Astrocyte of the spinal cord (primary cell): ENCODE data around the gene MAGI2.
A peak's percentile ranks its signal among the peaks of the same experiment; 100 is the strongest.

ENCODE experiments used
- DNase-seq: peaks from one replicate; pipeline ENCODE4 v3.0.0; 2011; ENCODE audit warnings: low read depth, low spot score
- H3K4me3 ChIP-seq: 2 replicates; pipeline ENCODE4 v1.5.1; 2011; ENCODE audit warnings: low read depth, mild to moderate bottlenecking, low read length, moderate library complexity
- in situ Hi-C: cut with HindIII; loops from 2 replicates; pipeline ENCODE4 v1.10.0; 2017; ENCODE audit warnings: low sequenced_read_pairs
- TF ChIP-seq, protein P1 (sequence below): IDR thresholded peaks from 2 replicates; pipeline ENCODE4 v1.5.1; 2012; ENCODE audit warnings: low read depth, mild to moderate bottlenecking, low read length, inconsistent platforms

Gene MAGI2

DNA sequence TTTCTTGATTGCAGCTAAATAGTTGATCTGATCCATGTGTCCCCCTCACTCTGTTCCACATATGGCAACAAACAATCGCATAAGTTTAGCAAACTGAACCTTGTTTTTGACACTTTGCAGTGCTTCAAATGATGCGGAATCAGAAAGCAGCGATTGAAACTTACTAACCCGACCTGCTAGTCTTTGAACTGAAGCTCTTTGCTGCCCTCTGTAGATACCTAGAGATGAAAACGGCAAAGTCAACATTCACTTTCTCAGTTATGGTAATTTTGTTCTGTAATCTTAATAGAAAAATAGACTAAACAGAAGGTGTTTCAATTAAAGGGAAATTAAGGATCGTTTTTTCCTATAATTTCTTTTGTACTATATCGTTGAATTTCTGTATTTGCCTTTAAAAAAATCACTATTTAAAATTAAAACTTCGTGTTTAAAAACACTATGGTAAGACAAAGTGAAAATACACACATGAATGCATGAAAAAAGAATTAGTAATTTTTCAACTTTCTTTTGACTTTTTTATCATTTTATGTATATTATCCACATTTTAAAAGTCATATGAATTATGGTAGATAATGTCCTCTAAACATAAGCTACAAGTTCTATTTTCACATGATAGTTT is 276.5 kb downstream of the MAGI2 start:
- TF ChIP-seq, protein P1, sequence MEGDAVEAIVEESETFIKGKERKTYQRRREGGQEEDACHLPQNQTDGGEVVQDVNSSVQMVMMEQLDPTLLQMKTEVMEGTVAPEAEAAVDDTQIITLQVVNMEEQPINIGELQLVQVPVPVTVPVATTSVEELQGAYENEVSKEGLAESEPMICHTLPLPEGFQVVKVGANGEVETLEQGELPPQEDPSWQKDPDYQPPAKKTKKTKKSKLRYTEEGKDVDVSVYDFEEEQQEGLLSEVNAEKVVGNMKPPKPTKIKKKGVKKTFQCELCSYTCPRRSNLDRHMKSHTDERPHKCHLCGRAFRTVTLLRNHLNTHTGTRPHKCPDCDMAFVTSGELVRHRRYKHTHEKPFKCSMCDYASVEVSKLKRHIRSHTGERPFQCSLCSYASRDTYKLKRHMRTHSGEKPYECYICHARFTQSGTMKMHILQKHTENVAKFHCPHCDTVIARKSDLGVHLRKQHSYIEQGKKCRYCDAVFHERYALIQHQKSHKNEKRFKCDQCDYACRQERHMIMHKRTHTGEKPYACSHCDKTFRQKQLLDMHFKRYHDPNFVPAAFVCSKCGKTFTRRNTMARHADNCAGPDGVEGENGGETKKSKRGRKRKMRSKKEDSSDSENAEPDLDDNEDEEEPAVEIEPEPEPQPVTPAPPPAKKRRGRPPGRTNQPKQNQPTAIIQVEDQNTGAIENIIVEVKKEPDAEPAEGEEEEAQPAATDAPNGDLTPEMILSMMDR: peak; percentile 68
- in situ Hi-C loops: no loop called here
- peak; percentile 56 for DNase-seq
- H3K4me3 ChIP-seq: no peak overlapping the region

DNA sequence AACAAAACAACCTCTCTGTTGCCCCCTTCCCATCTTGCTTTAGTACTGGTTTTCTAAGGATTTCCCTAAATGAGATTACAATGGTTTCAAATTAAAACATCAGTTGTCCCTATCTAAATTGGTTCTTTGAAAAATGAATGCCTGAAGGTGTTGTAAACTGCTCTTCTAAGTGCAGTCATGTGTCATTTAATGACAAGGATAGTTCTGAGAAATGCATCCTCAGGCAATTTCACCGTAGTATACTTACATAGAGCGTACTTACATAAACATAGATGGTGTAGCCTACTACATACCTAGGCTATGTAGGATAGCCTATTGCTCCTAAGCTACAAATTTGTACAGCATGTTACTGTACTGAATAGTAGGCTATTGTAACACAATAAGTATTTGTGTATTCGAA is 278.1 kb downstream of the MAGI2 start:
- no peak overlapping the region for H3K4me3 ChIP-seq
- DNase-seq: no peak
- TF ChIP-seq, protein P1: no peak
- in situ Hi-C loops: no loop called here

DNA sequence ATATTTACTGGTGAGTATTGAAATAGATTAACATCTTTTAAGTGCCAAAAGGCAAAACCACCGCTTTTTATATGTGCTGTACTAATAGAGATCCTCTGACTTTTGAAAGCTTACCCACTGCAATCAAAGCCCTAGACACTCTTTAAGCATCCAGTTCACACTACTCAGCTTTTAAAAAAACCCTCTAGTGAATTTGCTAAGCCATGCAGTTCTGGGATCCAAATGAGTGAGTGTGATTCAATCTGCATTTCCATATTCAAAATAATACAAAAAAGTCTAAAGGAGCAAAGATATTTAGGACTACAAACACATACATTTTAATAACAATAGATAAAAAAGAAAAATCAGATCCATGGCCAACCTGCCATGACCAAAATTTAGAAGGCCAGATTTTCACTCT is 288.2 kb downstream of the MAGI2 start:
- TF ChIP-seq, protein P1: no peak
- in situ Hi-C loops: no loop called here

DNA sequence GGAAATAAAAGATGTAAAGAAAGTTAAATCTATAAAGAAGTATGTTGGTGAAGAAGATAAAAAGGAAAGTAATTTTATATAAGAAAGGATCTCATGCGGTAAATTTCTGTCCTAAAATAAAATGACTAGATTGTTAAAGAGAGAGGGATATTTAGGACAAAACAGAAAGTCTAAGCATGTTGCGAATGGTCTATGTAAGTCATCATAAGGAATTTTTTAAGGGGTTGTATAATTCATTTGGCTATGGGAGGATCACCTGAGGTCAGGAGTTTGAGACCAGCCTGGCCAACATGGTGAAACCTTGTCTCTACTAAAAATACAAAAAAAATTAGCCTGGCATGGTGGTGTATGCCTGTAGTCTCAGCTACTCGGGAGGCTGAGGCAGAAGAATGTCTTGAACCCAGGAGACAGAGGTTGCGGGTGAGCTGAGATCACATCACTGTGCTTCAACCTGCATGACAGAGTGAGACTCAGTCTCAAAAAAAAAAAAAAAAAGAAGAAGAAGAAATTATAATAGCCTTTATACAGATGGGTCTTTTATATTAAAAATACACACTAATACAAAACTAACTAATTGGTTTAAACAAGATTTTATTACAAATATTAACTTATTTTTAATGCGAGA is 294.3 kb downstream of the MAGI2 start:
- DNase-seq: no peak
- TF ChIP-seq, protein P1: no peak
- H3K4me3 ChIP-seq: no peak overlapping the region
- in situ Hi-C loops: no loop called here

More for the DNA sequence above, 288.2 kb downstream of the MAGI2 start:
- H3K4me3 ChIP-seq: no peak overlapping the region
- DNase-seq: no peak

DNA sequence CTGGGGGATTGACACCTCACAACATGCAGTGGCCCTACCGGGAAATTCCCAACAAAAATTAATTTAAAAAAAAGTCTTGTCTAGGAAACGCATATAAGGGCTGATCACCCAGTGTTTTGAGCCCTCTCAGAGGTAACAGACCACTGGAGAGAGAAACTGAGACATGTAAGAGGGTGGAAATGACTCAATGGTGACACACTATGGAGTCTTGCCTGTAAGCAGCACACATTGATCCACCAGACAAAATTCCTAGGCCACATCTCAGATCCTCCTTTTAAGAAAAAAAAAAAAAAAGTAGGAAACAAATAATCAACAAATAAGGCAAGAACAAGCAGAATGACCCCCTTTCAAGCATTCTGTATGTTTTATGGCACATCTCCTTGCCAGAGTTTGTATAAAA is 296.2 kb downstream of the MAGI2 start:
- DNase-seq: no peak
- TF ChIP-seq, protein P1: no peak
- in situ Hi-C loops: no loop called here
- H3K4me3 ChIP-seq: no peak overlapping the region

DNA sequence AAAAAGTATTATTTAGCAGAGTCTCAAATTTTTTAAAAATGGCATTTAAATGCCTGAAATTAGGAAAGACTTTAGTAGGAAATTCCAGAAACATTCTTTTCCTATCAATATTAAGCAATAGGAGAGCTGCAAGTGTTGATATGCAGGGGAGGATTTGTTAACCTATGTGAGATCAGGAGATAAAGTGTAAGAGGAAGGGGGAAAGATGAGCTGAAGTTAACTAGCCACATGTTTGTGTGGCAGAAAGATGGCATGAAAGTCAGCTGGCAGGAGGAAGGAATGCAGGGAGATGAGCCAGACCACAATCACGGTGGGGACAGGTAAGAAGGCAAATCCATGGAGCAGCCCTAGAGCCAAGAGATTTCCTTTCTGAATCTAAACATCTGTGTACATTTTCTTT is 303.6 kb downstream of the MAGI2 start:
- TF ChIP-seq, protein P1: no peak
- no peak overlapping the region for H3K4me3 ChIP-seq
- no peak for DNase-seq
- in situ Hi-C loops: no loop called here
